Activated T-cell treated with anti-CD3 and anti-CD28 coated beads for 1 hour (primary cell): ENCODE data around the gene BCL2L12.
"Not testable (repeated sequence)": the region's sequence is repeated elsewhere in the genome, so short reads cannot be mapped to it uniquely, and the experiment has no call there.

Source experiments
- DNase-seq: peaks from one replicate; pipeline ENCODE4 v3.0.0-alpha.2; 2020; ENCODE audit warnings: low read depth

Gene BCL2L12

GRCh38 chr19:49665351-49666119 lies at the start of gene BCL2L12, which contains the start of gene IRF3:
Gene BCL2L12 (plus strand): TSS chr19:49665933. CDS start chr19:49666693, 760 bp downstream.
Gene IRF3 (minus strand): TSS chr19:49665857. CDS start chr19:49664838, 1,019 bp downstream.
- peak; percentile 100 for DNase-seq

GRCh38 chr19:49616532-49616931 lies 49.2 kb upstream of the BCL2L12 start:
- DNase-seq: no peak

- DNase-seq: no peak
Observed at GRCh38 chr19:49616945-49617344, 48.8 kb upstream of the BCL2L12 start.

- not testable (repeated sequence) for DNase-seq
Observed at GRCh38 chr19:49617860-49618259, 47.9 kb upstream of the BCL2L12 start.

- DNase-seq: no peak
Observed at GRCh38 chr19:49624967-49625910, 40.5 kb upstream of the BCL2L12 start.

GRCh38 chr19:49626226-49626625 lies 39.5 kb upstream of the BCL2L12 start:
- DNase-seq: no peak

GRCh38 chr19:49629659-49630058 lies 36.1 kb upstream of the BCL2L12 start:
- no peak for DNase-seq

GRCh38 chr19:49631014-49631588 lies 34.6 kb upstream of the BCL2L12 start:
- no peak for DNase-seq

GRCh38 chr19:49631610-49632192 lies 34.0 kb upstream of the BCL2L12 start:
- no peak for DNase-seq

GRCh38 chr19:49632576-49632975 lies 33.2 kb upstream of the BCL2L12 start:
- DNase-seq: no peak

GRCh38 chr19:49633273-49633672 lies 32.5 kb upstream of the BCL2L12 start:
- not testable (repeated sequence) for DNase-seq

GRCh38 chr19:49635530-49636232 lies 30.1 kb upstream of the BCL2L12 start:
- no peak for DNase-seq

- DNase-seq: no peak
Observed at GRCh38 chr19:49636233-49636932, 29.4 kb upstream of the BCL2L12 start.

- no peak for DNase-seq
Observed at GRCh38 chr19:49637821-49638738, 27.7 kb upstream of the BCL2L12 start.

- no peak for DNase-seq
Observed at GRCh38 chr19:49639401-49640112, 26.2 kb upstream of the BCL2L12 start.

GRCh38 chr19:49640113-49640898 lies 25.4 kb upstream of the BCL2L12 start, which contains the start of gene RRAS:
Gene RRAS (minus strand): TSS chr19:49640143. CDS start chr19:49640098, 45 bp downstream.
- peak; percentile 99 for DNase-seq

GRCh38 chr19:49641688-49642491 lies 23.8 kb upstream of the BCL2L12 start, which contains the start of gene SCAF1:
Gene SCAF1 (plus strand): TSS chr19:49642209. CDS start chr19:49645027, 2,818 bp downstream.
- peak; percentile 97 for DNase-seq
